Fibroblast of lung (primary cell): Measurements from ENCODE around the gene STARD13.

Experiments
- CTCF ChIP-seq, 2 donors: IDR thresholded peaks in 1 of 2; conservative IDR thresholded peaks in 1 of 2; 1 replicate in 1 of 2; 2 replicates in 1 of 2; pipeline ENCODE4 v1.5.1; 2011 to 2012; ENCODE audit warnings: low read length in 2 of 2, control low read depth in 1 of 2, inconsistent platforms in 1 of 2, low read depth in 1 of 2, mild to moderate bottlenecking in 1 of 2
- EZH2 ChIP-seq: IDR thresholded peaks from 2 replicates; pipeline ENCODE4 v1.5.1; 2012; ENCODE audit warnings: low read length, control low read depth, mild to moderate bottlenecking; ENCODE audit errors: missing control alignments

- no peak for TF ChIP-seq CTCF (conservative IDR thresholded peaks at IDR 0.05 in 1 of 2, IDR thresholded peaks at IDR 0.05 in 1 of 2; ENCODE audit: low read depth in 1 of 2, low read length in 2 of 2)
- no peak for TF ChIP-seq EZH2
Observed at GRCh38 chr13:33079960-33080359, 205.6 kb downstream of the STARD13 start.
